Renal cortex interstitium (tissue), 11 donors: ENCODE results near the gene FBXO28. TPM values are rescaled to one million over a fixed set of nuclear protein-coding genes. Genes with fewer than 3 reads are reported as not detected.
A peak's percentile ranks its signal among the peaks of the same experiment; 100 is the strongest.

Experiments used
- DNase-seq, 11 donors: peaks; one replicate each; pipeline ENCODE4 v3.0.0-alpha.2; 2013; ENCODE audit warnings: low read depth in 9 of 11, low spot score in 4 of 11; ENCODE audit errors: extremely low read depth in 1 of 11
- polyA plus RNA-seq, 3 donors: library from polyadenylated mRNA; unstranded; fragments of 120-200 nt; gene quantifications; one replicate each; pipeline ENCODE4 v1.2.1, GENCODE V29; 2013; ENCODE audit not compliant: insufficient read length in 3 of 3

The FBXO28 gene
- polyA plus RNA-seq, 3 donors, result 30.9 to 36.6 (median 32.9) TPM

DNA sequence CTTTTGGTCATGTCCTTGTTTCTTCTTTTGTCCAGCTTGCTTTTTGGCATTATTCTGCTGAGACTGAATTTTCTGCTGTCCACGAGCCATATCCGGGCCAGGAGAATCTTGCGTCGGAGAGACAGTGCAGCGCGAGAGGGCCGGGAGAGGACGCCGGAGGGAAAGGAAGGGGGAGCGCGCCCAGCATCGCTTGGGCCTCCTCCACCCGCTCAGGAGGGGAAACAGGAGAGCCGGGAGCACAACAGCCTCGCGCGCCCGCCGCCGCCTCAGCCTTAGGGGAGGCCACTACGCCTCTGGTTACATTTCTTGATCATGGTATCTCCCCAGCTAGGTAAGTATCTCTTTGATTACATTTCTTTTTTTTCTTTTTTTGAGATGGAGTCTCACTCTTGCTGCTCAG lies 61.7 kb downstream of the FBXO28 start:
- peak in 3 of 11 donors; percentile 9 to 48 (median 10) for DNase-seq

DNA sequence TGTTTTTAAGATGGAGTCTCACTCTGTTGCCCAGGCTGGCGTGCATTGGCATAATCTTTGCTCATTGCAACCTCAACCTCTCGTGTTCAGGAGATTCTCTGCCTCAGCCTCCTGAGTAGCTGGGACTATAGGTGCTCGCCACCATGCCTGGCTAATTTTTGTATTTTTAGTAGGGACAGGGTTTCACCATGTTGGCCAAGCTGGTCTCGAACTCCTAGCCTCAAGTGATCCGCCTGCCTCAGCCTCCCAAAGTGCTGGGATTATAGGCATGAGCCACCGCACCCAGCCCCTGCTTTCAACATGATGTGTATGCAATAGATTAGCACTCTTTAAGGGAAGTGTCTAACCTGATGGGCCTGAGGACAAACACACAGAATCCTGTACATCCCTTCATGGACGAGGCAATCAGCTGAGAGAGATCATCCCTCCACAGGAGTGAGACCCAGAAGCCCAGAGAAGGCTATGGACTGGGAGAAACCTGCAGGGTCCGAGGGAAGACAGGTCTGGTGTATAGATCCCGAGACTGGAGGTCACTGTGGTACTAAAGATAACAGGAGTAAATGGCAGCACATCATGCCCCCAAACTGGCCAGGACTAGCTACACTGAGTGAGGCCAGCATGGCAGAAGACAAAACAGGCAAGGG lies 63.6 kb downstream of the FBXO28 start:
- DNase-seq, result no peak

DNA sequence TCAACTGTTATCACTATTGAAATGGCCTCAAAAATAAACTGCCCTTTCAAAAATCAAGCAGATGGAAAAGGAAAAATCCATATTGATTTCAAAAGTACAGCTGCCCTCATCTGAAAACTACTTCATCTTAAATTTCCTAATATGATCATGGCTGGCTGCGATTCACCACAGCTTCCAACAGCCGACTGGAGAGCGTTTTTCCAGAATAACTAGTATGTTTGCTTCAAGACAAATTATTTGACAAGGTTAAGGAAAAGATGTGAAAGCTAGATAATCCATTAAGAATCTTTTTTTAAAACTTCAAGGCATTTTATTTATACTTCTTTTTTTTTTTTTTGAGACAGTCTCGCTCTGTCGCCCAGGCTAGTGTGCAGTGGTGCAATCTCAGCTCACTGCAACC lies 65.0 kb downstream of the FBXO28 start:
- DNase-seq, result no peak

DNA sequence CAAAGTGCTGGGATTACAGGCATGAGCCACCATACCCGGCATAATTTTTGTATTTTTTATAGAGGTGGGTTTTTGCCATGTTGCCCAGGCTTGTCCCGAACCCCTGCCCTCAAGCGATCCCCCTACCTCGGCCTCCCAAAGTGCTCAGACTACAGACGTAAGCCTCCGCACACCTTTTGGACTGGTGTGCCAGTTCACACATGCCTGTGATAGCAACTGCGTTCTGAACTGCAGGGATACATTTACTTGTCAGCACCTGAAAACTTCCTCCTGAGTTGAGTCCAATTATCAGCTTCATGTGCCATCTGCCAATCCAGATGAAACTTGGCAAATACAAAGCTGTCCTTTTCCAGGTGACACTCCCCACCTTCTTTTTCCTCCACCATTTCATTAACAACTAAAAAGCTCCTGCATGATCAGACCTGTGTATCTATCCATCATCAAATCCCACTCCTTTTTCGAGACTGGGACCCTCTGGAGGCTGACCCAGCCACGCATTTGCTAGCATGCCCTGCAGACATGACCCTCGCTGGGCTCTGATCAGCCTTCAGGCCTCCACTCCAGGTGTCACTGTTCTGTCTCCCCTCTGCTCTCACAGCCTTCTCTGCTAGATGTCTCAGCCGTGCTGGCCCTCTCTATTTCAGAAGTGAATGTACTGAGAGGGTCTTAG lies 67.0 kb downstream of the FBXO28 start:
- no peak for DNase-seq

DNA sequence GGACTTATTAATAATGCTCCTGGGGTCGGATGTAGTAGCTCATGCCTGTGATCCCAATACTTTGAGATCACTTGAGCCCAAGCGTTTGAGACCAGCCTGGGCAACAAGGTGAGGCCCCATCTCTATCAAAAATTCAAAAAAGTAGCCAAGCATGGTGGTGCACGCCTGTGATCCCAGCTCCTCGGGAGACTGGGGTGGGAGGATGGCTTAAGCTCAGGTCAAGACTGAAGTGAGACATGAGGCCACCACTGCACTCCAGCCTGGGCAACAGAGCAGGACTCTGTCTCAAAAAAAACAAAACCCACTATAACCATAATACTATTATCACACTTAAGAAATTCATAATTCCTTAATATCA lies 67.5 kb downstream of the FBXO28 start:
- DNase-seq, result no peak

DNA sequence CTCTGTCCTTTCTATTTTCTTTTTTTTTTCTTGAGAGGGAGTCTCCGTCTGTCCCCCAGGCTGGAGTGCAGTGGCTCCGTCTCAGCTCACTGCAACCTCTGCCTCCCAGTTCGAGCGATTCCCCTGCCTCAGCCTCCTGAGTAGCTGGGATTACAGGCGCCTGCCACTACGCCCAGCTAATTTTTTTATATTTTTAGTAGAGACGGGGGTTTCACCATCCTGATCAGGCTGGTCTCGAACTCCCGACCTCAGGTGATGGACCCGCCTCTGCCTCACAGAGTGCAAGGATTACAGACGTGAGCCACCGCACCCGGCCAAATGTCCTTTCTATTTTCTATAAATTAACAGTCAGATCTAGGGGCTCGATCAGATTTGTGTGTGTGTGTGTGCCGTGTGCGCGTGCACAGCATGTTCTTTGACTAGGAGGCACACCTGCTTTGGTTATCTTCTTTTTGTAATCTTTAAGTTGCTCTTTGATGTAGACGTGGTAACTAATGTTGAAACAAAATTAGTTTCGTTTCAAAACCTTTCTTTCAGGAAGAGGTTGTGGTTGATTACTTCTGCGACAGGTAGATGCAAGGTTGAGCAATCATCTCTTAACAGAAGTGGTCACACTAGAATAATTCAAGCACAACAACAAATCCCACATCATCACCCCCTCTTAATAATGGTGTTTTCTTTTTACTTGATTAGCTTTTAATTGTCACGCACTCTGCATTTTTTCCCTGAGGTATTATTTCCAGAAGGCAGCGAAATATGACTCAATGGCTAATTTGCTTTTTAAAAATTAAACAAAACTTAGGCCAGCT lies 68.3 kb downstream of the FBXO28 start:
- DNase-seq, result peak in 1 of 11 donors; percentile 20

DNA sequence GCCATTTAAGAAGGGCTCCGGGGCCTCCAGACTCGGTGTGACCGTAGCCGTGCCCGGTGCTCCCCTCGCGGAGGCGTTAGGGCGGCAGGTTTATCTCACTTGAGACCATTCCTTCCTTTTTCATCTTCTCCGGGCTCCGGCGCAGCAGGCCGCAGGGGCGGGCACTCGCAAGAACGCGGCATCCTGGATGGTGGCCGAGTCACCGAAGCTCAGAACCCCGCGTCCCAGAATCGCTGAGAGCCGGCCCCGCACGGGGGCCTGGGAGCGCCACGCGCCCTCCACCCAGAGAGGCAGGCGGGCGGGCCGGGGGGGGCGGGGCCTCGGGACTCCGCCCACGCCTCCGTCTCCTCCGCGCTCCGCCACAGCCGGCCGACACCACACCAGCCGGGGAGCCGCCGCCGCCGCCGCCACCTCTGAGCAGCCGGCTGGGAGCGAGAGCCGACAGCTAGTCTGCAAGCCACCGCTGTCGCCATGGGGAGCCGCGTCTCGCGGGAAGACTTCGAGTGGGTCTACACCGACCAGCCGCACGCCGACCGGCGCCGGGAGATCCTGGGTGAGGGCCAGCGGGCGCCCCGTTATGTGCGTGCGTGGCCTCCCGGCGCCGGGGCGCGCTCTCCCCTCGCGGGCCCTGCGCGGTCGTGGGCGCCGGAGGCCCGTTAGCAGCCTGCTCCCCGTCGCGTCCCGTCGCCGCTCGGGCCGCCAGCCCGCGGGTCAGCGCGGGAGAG lies 69.1 kb downstream of the FBXO28 start, which contains the start of gene DEGS1:
DEGS1 (plus strand) TSS at position 375 of the 725 bp plus-strand sequence; CDS start at position 472, 97 bp downstream.
- DNase-seq, result peak in 8 of 11 donors; percentile 61 to 84 (median 80)

DNA sequence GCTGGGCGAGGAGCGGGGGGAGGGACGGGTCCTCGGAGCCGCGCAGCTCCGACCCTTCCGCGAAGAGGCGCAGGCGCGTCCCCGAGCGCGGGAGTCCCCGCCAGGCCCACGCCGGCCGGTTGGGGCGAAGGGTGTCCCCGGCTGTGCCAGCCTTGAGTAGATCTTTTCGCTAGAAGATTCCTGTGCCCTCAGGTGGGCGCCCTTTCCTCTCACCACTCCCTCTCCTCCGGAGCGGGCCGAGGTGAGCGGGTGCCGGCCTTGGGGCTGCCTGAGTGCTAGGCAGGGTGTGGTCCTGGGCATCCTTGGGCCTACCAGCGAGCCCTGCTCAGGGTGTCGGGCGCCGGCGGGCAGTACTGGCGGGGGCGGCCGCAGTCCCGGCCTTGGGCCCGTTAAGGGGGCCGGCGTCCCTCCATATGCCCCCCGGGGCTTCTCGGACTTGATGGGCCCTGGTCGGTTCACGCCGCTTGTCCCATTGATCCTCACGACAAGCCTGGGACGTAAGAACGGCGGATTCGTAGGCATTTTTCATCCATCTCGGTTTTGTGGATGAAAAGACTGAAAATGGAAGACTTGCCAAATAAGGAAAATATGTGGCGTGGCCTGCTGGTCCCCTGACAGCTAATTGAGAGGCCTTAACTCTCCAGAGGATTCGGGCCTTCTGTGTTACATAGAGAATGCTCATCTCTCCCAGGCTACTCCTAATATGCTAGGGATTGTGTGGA lies 69.8 kb downstream of the FBXO28 start:
- DNase-seq, result peak in 5 of 11 donors; percentile 31 to 51 (median 41)

DNA sequence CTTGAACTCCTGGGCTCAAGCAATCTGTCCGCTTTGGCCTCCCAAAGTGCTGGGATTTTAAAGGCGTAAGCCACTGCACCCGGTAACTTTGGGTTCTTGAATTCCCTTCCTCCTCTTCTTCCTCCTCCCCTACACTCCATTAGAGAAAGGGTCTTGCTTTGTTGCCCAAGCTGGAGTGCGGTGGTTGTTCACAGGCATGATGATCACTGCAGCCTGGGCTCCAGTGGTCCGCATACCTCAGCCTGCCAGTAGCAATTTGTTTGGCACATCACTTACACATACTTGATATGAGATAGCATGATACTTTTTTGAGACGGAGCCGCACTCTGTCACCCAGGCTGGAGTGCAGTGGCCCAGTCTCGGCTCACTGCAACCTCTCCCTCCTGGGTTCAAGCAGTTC lies 71.3 kb downstream of the FBXO28 start:
- no peak for DNase-seq

DNA sequence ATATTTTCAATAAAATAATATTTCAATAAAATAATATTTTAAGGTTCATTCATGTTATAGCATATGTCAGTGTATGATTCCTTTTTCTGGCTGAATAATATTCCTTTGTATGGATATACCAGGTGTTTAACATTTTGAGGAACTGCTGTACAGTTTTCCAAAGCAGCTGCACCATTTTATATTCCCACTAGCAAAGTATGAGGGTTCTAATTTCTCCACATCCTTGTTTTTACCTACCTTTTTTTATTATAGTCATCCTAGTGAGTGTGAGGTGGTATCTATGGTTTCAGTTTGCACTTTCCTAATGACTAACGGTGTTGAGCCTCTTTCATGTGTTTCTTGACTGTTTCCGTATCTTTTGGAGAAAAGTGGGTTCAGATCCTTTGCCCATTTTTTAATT lies 74.4 kb downstream of the FBXO28 start:
- no peak for DNase-seq

DNA sequence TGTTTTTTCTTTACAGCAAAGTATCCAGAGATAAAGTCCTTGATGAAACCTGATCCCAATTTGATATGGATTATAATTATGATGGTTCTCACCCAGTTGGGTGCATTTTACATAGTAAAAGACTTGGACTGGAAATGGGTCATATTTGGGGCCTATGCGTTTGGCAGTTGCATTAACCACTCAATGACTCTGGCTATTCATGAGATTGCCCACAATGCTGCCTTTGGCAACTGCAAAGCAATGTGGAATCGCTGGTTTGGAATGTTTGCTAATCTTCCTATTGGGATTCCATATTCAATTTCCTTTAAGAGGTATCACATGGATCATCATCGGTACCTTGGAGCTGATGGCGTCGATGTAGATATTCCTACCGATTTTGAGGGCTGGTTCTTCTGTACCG lies 75.7 kb downstream of the FBXO28 start:
- DNase-seq, result no peak

DNA sequence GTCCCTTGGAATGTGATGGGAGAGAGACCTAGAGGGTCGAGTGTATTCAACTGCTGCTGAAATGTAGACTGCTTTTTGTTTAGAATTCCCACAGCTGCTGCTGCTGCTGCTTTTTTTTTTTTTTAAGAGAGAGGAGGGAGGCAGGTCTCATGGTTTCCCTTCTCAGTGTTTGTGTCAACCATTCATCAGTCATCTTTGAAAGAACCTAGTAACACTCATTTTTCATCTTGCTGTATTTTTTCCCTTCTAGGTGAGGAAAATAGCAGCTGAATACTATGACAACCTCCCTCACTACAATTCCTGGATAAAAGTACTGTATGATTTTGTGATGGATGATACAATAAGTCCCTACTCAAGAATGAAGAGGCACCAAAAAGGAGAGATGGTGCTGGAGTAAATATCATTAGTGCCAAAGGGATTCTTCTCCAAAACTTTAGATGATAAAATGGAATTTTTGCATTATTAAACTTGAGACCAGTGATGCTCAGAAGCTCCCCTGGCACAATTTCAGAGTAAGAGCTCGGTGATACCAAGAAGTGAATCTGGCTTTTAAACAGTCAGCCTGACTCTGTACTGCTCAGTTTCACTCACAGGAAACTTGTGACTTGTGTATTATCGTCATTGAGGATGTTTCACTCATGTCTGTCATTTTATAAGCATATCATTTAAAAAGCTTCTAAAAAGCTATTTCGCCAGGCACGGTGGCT lies 78.3 kb downstream of the FBXO28 start:
- DNase-seq, result no peak

DNA sequence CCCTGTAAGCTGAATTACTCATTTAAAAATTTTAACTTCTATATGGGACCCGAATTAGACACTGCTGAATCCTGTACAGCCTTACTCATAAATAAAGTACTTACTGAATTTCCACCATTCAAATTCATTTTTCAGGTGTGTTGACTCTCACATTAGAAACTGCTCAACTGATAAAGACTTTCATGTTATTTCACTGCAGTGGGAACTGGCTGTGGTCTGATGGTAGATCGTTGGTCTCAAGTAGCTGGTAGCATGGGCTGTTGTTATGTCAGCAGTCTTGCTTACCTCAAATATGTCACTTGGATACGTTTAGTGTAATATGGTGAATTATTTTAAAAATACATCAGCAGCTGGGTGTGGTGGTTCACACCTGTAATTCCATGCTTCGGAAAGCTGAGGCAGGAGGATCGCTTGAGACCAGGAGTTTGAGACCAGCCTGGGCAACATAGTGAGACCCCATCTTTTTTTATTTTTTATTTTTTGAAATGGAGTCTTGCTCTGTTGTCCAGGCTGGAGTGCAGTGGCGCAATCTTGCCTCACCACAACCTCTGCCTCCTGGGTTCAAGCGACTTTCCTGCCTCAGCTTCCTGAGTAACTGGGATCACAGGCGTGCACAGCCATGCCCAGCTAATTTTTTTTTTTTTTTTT lies 79.5 kb downstream of the FBXO28 start:
- DNase-seq, result no peak

DNA sequence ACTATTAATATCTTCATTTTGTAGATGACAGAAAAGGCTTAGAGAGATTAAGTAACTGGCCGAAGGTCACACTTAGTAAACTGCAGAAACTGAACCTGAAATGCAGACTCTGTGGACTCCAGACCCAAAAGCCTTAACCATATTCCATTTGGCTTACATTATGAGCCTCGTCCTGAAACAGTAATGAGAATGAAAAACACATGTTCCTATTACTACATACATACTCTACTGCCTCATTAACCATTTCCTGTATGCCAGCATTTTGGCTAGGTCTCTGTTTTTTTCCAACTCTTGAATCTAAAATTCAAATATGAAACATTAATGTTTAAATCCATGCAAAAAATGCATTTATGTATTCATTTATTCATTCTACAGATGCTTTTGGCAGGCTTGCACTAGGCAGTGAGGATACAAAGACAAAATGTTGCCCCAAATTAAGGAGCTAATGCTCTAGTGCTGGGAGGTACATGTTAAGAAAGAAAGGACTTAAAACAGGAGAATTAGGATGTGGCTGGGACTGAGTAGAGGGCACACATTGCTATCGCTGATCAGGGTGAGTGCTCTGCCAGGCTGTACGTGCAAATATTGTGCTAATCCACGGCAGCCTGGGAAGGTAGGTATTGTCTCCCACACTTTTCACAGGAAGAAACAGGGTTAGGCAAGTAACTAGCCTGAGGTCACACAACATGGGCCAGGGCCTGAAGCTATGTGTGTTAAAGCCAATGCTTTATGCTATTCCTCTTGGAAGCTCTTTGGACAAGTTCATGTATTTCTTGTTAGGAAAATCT lies 83.1 kb downstream of the FBXO28 start:
- DNase-seq, result no peak

DNA sequence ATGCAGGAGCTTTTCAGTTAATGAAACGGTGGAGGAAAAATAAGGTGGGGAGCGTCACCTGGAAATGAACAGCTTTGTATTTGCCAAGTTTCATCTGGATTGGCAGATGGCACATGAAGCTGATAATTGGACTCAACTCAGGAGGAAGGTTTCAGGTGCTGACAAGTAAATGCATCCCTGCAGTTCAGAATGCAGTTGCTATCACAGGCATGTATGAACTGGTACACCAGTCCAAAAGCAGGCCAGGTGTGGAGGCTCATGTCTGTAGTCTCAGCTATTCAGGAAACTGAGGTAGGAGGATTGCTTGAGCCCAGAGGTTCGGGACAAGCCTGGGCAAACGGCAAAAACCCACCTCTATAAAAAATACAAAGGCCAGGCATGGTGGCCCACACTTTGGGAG lies 84.7 kb downstream of the FBXO28 start:
- DNase-seq, result no peak

DNA sequence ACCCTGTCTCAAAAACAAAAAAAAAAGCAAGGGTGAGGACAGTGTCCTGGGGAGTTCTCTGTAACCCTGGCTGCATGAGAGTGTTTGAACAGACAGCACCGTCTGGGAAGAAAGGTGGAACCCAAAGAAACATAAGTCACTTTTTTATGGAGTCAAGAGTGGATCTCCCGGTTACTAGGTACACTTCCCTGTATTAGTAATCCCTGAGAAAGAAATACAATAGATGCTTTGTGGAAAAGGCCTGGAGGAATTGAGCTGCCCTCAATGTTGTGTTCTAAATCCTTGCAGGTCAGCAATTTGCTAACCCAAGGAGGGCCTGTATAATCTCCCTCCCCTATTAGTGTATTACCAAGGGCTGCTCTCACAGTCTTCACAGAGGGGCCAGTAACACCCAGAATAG lies 85.8 kb downstream of the FBXO28 start:
- no peak for DNase-seq

DNA sequence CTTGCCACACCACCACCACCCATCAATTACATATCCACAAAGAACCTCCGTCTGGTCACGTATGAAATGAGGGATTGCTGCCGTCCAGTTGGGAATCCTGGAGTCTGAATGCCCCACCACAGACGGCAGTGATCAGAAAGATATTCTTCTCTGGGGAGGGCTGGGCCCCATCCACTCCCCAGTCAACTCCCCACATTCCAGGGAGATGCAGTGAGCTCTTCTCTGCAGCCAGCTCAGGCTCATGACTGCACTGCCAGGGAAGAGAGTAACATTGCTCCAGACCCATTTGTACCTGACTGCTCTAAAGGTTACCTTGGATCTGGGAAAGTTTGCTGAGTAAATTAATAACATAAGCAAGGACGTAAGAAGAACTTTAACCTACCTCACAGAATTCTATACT lies 87.5 kb downstream of the FBXO28 start:
- DNase-seq, result no peak
